NK-92 (cell line): ENCODE data around the gene RBP3.

Source experiments
- DNase-seq: peaks from one replicate; lab custom pipeline; 2025; ENCODE audit not compliant: unreplicated experiment; lab: John Stamatoyannopoulos, UW

The RBP3 gene

GRCh38 chr10:47356708-47357107 lies 8.5 kb downstream of the RBP3 start:
- DNase-seq: no peak

- DNase-seq: no peak
Observed at GRCh38 chr10:47357131-47357582, 9.0 kb downstream of the RBP3 start.

- no peak for DNase-seq
Observed at GRCh38 chr10:47357911-47358310, 9.7 kb downstream of the RBP3 start.

- DNase-seq: no peak
Observed at GRCh38 chr10:47358457-47358856, 10.3 kb downstream of the RBP3 start.

GRCh38 chr10:47359101-47359500 lies 10.9 kb downstream of the RBP3 start:
- DNase-seq: no peak

GRCh38 chr10:47359626-47360418 lies 11.7 kb downstream of the RBP3 start:
- DNase-seq: no peak

GRCh38 chr10:47360419-47361040 lies 12.4 kb downstream of the RBP3 start:
- DNase-seq: no peak

- no peak for DNase-seq
Observed at GRCh38 chr10:47361293-47361692, 13.1 kb downstream of the RBP3 start.

GRCh38 chr10:47362199-47362598 lies 14.0 kb downstream of the RBP3 start:
- DNase-seq: no peak

GRCh38 chr10:47363781-47364180 lies 15.6 kb downstream of the RBP3 start:
- DNase-seq: no peak

- DNase-seq: no peak
Observed at GRCh38 chr10:47364366-47364765, 16.2 kb downstream of the RBP3 start.

- DNase-seq: no peak
Observed at GRCh38 chr10:47364911-47365310, 16.7 kb downstream of the RBP3 start.

- no peak for DNase-seq
Observed at GRCh38 chr10:47365431-47366180, 17.4 kb downstream of the RBP3 start.

GRCh38 chr10:47366181-47366631 lies 18.0 kb downstream of the RBP3 start:
- DNase-seq: no peak

GRCh38 chr10:47366731-47367460 lies 18.7 kb downstream of the RBP3 start:
- DNase-seq: no peak

- no peak for DNase-seq
Observed at GRCh38 chr10:47367646-47368045, 19.5 kb downstream of the RBP3 start.

- no peak for DNase-seq
Observed at GRCh38 chr10:47368431-47369180, 20.4 kb downstream of the RBP3 start.

- DNase-seq: no peak
Observed at GRCh38 chr10:47369251-47369894, 21.2 kb downstream of the RBP3 start.

GRCh38 chr10:47370015-47370767 lies 22.0 kb downstream of the RBP3 start:
- no peak for DNase-seq
